Progenitor cell of endocrine pancreas (in vitro differentiated cells): ENCODE data around the gene DOCK8. TPM values are rescaled to one million over a fixed set of nuclear protein-coding genes. Genes with fewer than 3 reads are reported as not detected.

Experiments used
- DNase-seq: peaks from one replicate; pipeline ENCODE4 v3.0.0; 2021; ENCODE audit warnings: low spot score; ENCODE audit not compliant: unreplicated experiment
- H3K27ac Mint-ChIP-seq: 2 replicates; pipeline ENCODE4 v1.8.0; 2021; ENCODE audit warnings: mild to moderate bottlenecking, moderate library complexity, mixed read lengths
- H3K27me3 Mint-ChIP-seq: 2 replicates; pipeline ENCODE4 v1.8.0; 2021; ENCODE audit warnings: mixed read lengths
- H3K36me3 Mint-ChIP-seq: 2 replicates; pipeline ENCODE4 v1.8.0; 2022; ENCODE audit warnings: mixed read lengths; ENCODE audit not compliant: insufficient read depth
- H3K4me1 Mint-ChIP-seq: 2 replicates; pipeline ENCODE4 v1.8.0; 2021; ENCODE audit warnings: low read depth, mixed read lengths
- H3K4me3 Mint-ChIP-seq: 2 replicates; pipeline ENCODE4 v1.8.0; 2021; ENCODE audit warnings: low read depth, mild to moderate bottlenecking, moderate library complexity, mixed read lengths
- H3K9me3 Mint-ChIP-seq: 2 replicates; pipeline ENCODE4 v1.8.0; 2021; ENCODE audit warnings: low read depth, mixed read lengths
- total RNA-seq: library from RNA; stranded (reverse); gene quantifications from 2 replicates; pipeline ENCODE4 v1.2.1, GENCODE V29; 2021
- TF ChIP-seq, protein P1 (sequence below): fragments of 200-600 bp; sonication (generic); IDR thresholded peaks from one replicate; pipeline ENCODE4 v1.5.0; 2021; ENCODE audit warnings: antibody characterized with exemption, mild to moderate bottlenecking; ENCODE audit not compliant: unreplicated experiment

DOCK8 gene
- total RNA-seq, 1 donor from 2014 or later: 8.3 TPM

DNA sequence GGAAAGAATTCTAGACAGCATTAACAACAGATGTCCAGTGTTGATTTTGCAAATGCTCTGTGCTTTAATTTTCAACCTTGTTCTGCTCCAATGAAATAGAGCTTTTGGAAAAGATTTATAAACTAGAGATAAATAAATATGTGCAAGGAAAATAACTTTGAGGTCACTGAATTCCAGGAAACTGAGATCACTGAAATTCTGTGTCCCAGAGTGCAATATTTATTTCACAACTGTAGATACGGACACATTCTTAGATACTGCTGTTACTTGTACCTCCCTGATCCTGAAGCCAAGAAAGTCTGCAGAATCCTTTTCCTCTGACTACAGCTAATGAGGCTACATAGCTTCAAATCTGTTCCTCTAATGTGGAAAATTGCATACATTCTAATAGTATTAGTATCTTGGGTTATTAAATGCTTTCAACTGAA lies 222.9 kb downstream of the DOCK8 start:
- no peak for DNase-seq
- Mint-ChIP-seq H3K9me3 (no peaks in the 10 kb centered on the region), H3K27ac (no peak overlapping the region), H3K36me3 (no peaks in the 10 kb centered on the region), H3K27me3 (no peaks in the 10 kb centered on the region), H3K4me3 (no peak overlapping the region), H3K4me1 (no peaks in the 10 kb centered on the region)
- TF ChIP-seq, protein P1, sequence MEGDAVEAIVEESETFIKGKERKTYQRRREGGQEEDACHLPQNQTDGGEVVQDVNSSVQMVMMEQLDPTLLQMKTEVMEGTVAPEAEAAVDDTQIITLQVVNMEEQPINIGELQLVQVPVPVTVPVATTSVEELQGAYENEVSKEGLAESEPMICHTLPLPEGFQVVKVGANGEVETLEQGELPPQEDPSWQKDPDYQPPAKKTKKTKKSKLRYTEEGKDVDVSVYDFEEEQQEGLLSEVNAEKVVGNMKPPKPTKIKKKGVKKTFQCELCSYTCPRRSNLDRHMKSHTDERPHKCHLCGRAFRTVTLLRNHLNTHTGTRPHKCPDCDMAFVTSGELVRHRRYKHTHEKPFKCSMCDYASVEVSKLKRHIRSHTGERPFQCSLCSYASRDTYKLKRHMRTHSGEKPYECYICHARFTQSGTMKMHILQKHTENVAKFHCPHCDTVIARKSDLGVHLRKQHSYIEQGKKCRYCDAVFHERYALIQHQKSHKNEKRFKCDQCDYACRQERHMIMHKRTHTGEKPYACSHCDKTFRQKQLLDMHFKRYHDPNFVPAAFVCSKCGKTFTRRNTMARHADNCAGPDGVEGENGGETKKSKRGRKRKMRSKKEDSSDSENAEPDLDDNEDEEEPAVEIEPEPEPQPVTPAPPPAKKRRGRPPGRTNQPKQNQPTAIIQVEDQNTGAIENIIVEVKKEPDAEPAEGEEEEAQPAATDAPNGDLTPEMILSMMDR: no peak

DNA sequence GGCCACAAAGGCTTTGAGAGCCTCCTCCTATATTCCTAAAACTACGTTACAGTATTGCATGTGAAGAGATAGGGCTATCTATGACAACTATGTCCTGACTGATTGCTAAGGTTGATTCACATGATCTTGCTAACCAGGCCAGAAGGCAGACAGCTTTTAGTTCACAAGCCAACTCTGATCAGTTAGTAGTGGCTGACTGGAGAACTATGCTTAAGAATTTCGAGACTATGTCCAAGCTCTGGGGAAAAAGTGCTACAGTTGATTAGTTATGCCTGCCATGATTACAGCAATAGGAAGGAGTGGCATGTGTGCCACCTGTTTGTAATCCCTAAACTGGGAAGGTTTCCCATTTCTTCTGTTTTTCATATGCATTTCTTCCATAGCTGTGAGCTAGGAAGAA lies 223.4 kb downstream of the DOCK8 start:
- Mint-ChIP-seq H3K4me1 (no peaks in the 10 kb centered on the region), H3K27ac (no peak overlapping the region), H3K9me3 (no peaks in the 10 kb centered on the region), H3K4me3 (no peak overlapping the region), H3K27me3 (no peaks in the 10 kb centered on the region), H3K36me3 (no peaks in the 10 kb centered on the region)
- no peak for DNase-seq
- TF ChIP-seq, protein P1: no peak

DNA sequence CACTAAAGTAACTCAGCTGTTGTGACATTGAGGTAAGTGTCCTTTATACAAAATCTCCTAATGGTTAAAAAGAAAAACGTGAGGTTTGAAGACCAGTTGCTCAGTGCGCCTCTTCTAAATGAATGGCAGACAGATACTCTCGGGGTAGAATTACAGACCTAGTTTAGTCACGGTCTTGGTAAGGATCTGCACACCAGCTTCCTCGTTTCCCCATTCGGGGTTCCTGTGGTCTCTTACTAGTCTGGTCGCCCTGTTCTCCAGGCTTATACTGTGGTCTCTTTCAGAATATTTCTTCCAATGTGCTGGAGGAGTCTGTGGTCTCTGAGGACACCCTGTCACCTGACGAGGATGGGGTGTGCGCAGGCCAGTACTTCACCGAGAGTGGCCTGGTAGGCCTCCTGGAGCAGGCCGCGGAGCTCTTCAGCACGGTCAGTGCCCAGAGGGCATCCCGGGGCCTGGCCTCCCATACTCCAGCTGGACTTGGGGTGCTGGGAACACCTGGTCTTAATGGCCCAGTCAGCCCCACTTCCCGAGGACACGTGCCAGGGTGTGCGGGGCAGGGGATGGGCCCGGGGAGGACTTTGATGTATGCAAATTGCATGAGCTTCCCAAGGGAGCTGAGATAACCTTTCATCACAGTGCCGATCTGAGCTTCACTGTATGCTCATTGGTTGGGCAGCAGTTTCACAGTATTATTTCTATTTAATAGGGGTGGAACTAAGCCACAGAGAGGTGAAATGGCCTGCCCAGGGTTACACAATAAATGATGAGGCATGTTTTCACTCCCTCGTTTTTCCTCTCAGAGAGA lies 224.5 kb downstream of the DOCK8 start:
- Mint-ChIP-seq H3K9me3 (no peaks in the 10 kb centered on the region), H3K4me1 (no peaks in the 10 kb centered on the region), H3K27me3 (no peaks in the 10 kb centered on the region), H3K36me3 (no peaks in the 10 kb centered on the region), H3K4me3 (no peak overlapping the region), H3K27ac (no peak overlapping the region)
- TF ChIP-seq, protein P1: no peak
- no peak for DNase-seq

DNA sequence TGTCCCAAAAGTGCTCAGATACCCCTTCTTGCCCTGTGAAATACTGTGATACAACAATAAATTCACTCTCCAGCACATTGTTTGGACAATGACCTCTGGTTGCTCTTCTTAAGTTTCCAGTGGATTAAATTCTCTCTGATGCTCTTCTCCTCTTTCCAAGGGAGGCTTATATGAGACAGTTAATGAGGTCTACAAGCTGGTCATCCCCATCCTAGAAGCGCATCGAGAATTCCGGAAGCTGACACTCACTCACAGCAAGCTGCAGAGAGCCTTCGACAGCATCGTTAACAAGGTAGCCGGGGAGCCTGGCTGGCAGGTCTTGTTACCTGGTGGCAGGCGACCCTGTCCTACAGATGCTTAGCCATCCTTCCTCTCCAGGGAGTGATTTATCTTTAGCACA lies 226.5 kb downstream of the DOCK8 start:
- H3K4me3 Mint-ChIP-seq: no peak overlapping the region
- H3K4me1 Mint-ChIP-seq: no peaks in the 10 kb centered on the region
- H3K27ac Mint-ChIP-seq: no peak overlapping the region
- DNase-seq: no peak
- no peaks in the 10 kb centered on the region for H3K36me3 Mint-ChIP-seq
- H3K27me3 Mint-ChIP-seq: no peaks in the 10 kb centered on the region
- TF ChIP-seq, protein P1: no peak
- H3K9me3 Mint-ChIP-seq: no peaks in the 10 kb centered on the region

DNA sequence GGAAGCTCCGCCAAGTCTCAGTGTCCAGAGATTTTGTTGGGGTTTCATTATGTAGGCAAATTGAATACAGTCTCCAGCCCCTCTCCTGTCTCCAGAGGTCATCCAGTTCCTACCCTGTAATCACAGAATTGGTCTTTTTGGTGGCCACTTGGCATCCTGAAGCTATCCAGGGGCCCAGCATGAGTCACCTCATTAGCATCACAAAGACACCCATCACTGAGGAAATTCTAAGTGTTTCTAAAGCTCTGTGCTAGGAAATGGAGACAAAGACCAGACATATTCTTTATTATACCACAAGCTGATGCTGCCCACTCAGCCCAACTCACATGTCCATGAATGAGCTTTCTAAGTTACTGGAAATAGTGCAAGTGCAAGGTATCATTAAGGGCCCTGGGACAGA lies 229.9 kb downstream of the DOCK8 start:
- TF ChIP-seq, protein P1: no peak
- no peaks in the 10 kb centered on the region for H3K27me3 Mint-ChIP-seq
- H3K9me3 Mint-ChIP-seq: no peaks in the 10 kb centered on the region
- no peaks in the 10 kb centered on the region for H3K36me3 Mint-ChIP-seq
- no peak for DNase-seq
- H3K4me3 Mint-ChIP-seq: no peak overlapping the region
- H3K27ac Mint-ChIP-seq: no peak overlapping the region
- H3K4me1 Mint-ChIP-seq: no peaks in the 10 kb centered on the region
